Endodermal cell (in vitro differentiated cells): ENCODE results near the gene FAM107B. TPM values are rescaled to one million over a fixed set of nuclear protein-coding genes. Genes with fewer than 3 reads are reported as not detected.

ENCODE experiments used
- DNase-seq: peaks from one replicate; pipeline ENCODE4 v3.0.0-alpha.2; 2017
- H3K27ac ChIP-seq: 2 replicates; pipeline ENCODE4 v1.5.1; 2013; ENCODE audit warnings: mild to moderate bottlenecking, low read depth, low read length, moderate library complexity
- H3K27me3 ChIP-seq: 2 replicates; pipeline ENCODE4 v1.6.1; 2013; ENCODE audit warnings: mild to moderate bottlenecking, low read length, moderate library complexity; ENCODE audit not compliant: insufficient read depth, control insufficient read depth, poor library complexity, severe bottlenecking
- H3K36me3 ChIP-seq: 2 replicates; pipeline ENCODE4 v1.7.0; 2013; ENCODE audit warnings: mild to moderate bottlenecking, low read length, moderate library complexity; ENCODE audit not compliant: control insufficient read depth, insufficient read depth
- H3K4me1 ChIP-seq: one replicate; pipeline ENCODE4 v1.7.0; 2013; ENCODE audit warnings: low read length; ENCODE audit not compliant: control insufficient read depth, insufficient read depth
- H3K4me3 ChIP-seq: 2 replicates; pipeline ENCODE4 v1.5.1; 2013; ENCODE audit warnings: mild to moderate bottlenecking, low read length, moderate library complexity
- H3K9ac ChIP-seq: 2 replicates; pipeline ENCODE4 v1.6.1; 2013; ENCODE audit warnings: mild to moderate bottlenecking, low read length, moderate library complexity; ENCODE audit not compliant: poor library complexity, severe bottlenecking; ENCODE audit errors: extremely low read depth
- H3K9me3 ChIP-seq: 2 replicates; pipeline ENCODE4 v1.6.1; 2013; ENCODE audit warnings: mild to moderate bottlenecking, low read length, moderate library complexity; ENCODE audit not compliant: control insufficient read depth
- H3K27ac Mint-ChIP-seq: 2 replicates; pipeline ENCODE4 v1.8.0; 2020; ENCODE audit warnings: mixed read lengths
- H3K27me3 Mint-ChIP-seq: 2 replicates; pipeline ENCODE4 v1.8.0; 2021; ENCODE audit warnings: mild to moderate bottlenecking, mixed read lengths; ENCODE audit not compliant: insufficient read depth
- H3K36me3 Mint-ChIP-seq: 2 replicates; pipeline ENCODE4 v1.8.0; 2020; ENCODE audit warnings: low read depth, mixed read lengths
- H3K4me1 Mint-ChIP-seq: 2 replicates; pipeline ENCODE4 v1.8.0; 2020; ENCODE audit warnings: mixed read lengths
- H3K4me3 Mint-ChIP-seq: 2 replicates; pipeline ENCODE4 v1.8.0; 2020; ENCODE audit warnings: mild to moderate bottlenecking, moderate library complexity, mixed read lengths
- H3K9me3 Mint-ChIP-seq: 2 replicates; pipeline ENCODE4 v1.8.0; 2020; ENCODE audit warnings: mild to moderate bottlenecking, mixed read lengths
- WGBS, 2 experiments: methylation state at CpG; one replicate each; pipeline versions ENCODE4 v1.1.5 to v1.1.7; 2013; ENCODE audit warnings: missing lambda C conversion rate in 2 of 2, mixed read lengths in 1 of 2; ENCODE audit not compliant: insufficient coverage in 1 of 2, insufficient read length in 1 of 2; 5-methylcytosine and 5-hydroxymethylcytosine counted together
- total RNA-seq, 2 donors: library from RNA; stranded (reverse); fragmentation: NEBNext Ultra II Directional in 1 of 2; extraction: Animal tissue kit (Norgen Biotek cat#: 25700) in 1 of 2; gene quantifications; 2 replicates in 1 of 2; 3 replicates in 1 of 2; pipeline ENCODE4 v1.2.1, GENCODE V29; 2021
- TF ChIP-seq, protein P1 (sequence below): fragments of 200-600 bp; sonication (generic); conservative IDR thresholded peaks from 2 replicates; pipeline ENCODE4 v1.5.0; 2021; ENCODE audit warnings: antibody characterized with exemption, mild to moderate bottlenecking

FAM107B gene
- total RNA-seq, 2 donors from 2014 or later = 16.0 to 24.0 TPM

DNA sequence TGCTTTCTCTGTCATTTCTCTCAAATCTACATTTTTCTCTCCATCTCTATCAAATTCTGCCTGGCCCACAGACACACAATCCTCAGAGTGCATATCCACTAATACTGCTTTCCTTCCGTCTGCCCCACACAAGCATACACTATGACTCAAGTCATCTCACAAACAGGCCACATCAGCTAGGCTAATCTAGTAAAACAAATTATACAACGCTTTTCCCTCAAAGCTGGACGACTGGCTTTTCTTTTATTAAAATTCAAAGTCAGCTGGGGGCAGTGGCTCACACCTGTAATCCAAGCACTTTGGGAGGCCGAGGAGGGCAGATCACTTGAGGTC is 161.1 kb downstream of the FAM107B start:
- Histone ChIP-seq H3K36me3 (no peaks in the 10 kb centered on the region), H3K27me3 (no peaks in the 10 kb centered on the region), H3K9ac (no peak overlapping the region), H3K4me1 (no peaks in the 10 kb centered on the region), H3K9me3 (no peaks in the 10 kb centered on the region), H3K27ac (no peak overlapping the region), H3K4me3 (no peak overlapping the region)
- H3K9me3 Mint-ChIP-seq = no peaks in the 10 kb centered on the region
- TF ChIP-seq, protein P1, sequence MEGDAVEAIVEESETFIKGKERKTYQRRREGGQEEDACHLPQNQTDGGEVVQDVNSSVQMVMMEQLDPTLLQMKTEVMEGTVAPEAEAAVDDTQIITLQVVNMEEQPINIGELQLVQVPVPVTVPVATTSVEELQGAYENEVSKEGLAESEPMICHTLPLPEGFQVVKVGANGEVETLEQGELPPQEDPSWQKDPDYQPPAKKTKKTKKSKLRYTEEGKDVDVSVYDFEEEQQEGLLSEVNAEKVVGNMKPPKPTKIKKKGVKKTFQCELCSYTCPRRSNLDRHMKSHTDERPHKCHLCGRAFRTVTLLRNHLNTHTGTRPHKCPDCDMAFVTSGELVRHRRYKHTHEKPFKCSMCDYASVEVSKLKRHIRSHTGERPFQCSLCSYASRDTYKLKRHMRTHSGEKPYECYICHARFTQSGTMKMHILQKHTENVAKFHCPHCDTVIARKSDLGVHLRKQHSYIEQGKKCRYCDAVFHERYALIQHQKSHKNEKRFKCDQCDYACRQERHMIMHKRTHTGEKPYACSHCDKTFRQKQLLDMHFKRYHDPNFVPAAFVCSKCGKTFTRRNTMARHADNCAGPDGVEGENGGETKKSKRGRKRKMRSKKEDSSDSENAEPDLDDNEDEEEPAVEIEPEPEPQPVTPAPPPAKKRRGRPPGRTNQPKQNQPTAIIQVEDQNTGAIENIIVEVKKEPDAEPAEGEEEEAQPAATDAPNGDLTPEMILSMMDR = no peak
- no peak for DNase-seq
- H3K27me3 Mint-ChIP-seq = no peaks in the 10 kb centered on the region
- H3K27ac Mint-ChIP-seq = no peak overlapping the region
- 86 to 92% methylated on average over 3 to 4 of the region's 4 CpGs for WGBS, 2 experiments
- no peaks in the 10 kb centered on the region for H3K36me3 Mint-ChIP-seq
- no peak overlapping the region for H3K4me3 Mint-ChIP-seq
- peaks cover 10% of the 10 kb centered on the region for H3K4me1 Mint-ChIP-seq

DNA sequence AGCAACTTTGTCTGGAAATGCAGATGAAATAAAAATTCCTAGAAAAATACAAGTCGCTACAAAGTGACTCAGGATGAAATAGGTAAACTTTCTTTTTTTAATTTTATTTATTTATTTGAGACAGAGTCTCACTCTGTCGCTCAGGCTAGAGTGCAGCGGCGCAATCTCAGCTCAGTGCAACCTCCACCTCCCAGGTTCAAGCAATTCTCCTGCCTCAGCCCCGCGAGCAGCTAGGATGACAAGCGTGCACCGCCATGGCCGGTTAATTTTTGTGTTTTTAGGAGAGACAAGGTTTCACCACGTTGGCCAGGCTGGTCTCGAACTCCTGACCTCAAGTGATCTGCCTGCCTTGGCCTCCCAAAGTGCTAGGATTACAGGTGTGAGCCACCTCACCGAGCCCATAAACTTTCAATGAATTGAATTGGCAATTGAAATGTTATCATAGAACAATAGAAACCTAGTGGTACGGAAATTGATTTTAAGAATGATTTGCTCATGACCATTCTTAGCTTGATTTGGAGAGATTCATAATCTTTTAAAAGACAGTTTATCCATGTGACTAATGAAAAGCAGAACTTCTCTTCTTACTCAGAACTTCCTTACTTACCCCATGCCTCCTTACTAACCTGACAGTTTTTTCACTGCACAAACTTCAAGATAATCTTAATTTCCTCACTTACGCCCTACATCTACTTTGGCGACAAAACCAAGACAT is 161.7 kb downstream of the FAM107B start:
- Mint-ChIP-seq H3K27me3 (peaks cover 3% of the 10 kb centered on the region), H3K27ac (no peak overlapping the region), H3K9me3 (no peaks in the 10 kb centered on the region), H3K4me3 (no peak overlapping the region), H3K36me3 (no peaks in the 10 kb centered on the region), H3K4me1 (peaks cover 10% of the 10 kb centered on the region)
- Histone ChIP-seq H3K27me3 (no peaks in the 10 kb centered on the region), H3K4me3 (no peak overlapping the region), H3K4me1 (no peaks in the 10 kb centered on the region), H3K36me3 (no peaks in the 10 kb centered on the region), H3K27ac (no peak overlapping the region), H3K9ac (no peak overlapping the region), H3K9me3 (no peaks in the 10 kb centered on the region)
- TF ChIP-seq, protein P1 = no peak
- 81 to 95% methylated on average over 13 to 15 of the region's 15 CpGs for WGBS, 2 experiments
- no peak for DNase-seq

DNA sequence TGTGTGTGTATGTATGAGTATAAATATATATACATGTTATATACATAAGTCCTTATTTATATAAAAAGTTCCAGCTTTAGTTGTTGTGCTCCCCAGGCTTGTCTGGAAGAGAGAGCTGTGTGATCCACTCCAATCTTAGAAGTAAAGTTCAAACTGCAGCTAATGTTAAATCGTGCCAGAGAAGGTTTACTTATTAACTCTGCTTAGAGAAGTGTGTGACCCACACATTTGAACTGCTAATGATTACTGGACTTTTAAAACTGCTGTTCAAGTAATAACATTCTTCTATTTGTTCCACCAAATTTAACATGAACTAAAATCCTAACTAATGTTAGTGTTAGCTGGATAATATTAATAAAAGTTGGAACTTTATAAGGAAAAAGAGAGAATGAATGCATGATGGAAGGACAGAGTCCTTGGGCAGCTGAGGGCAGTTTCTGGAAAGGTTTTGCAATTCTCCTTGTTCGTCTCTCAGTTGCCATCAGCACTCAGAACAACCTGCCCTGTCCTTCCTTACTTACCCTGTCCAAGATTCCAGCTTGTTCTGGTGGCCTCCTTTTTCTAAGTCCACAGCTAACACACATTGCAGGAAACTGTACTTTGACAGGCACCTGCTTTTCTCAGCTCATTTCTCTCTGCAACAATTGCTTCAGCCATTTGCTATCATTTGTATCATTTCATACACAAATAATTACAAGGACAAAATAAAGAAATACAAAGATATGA is 162.6 kb downstream of the FAM107B start:
- no peak overlapping the region for H3K27ac Mint-ChIP-seq
- 43 to 46% methylated on average over 2 of the region's 2 CpGs for WGBS, 2 experiments
- peaks cover 6% of the 10 kb centered on the region for H3K4me1 Mint-ChIP-seq
- no peaks in the 10 kb centered on the region for H3K27me3 ChIP-seq
- H3K9ac ChIP-seq = no peak overlapping the region
- no peak overlapping the region for H3K27ac ChIP-seq
- DNase-seq = no peak
- no peaks in the 10 kb centered on the region for H3K9me3 ChIP-seq
- H3K4me3 ChIP-seq = no peak overlapping the region
- no peaks in the 10 kb centered on the region for H3K36me3 Mint-ChIP-seq
- no peaks in the 10 kb centered on the region for H3K9me3 Mint-ChIP-seq
- H3K36me3 ChIP-seq = no peaks in the 10 kb centered on the region
- H3K4me1 ChIP-seq = no peaks in the 10 kb centered on the region
- TF ChIP-seq, protein P1 = no peak
- H3K4me3 Mint-ChIP-seq = no peak overlapping the region
- H3K27me3 Mint-ChIP-seq = peaks cover 3% of the 10 kb centered on the region
